A673 (cell line): ENCODE measurements around the gene STX18. TPM values are rescaled to one million over a fixed set of nuclear protein-coding genes. Genes with fewer than 3 reads are reported as not detected.

Experiments
- BruUV-seq: library from RNA; stranded (reverse); fragments of 400-500 nt; replicated peaks from 2 replicates; lab custom pipeline; 2021; lab: Mats Ljungman, UMichigan
- CTCF ChIA-PET: fragments of 300-600 bp; sonication (Branson Sonifier 250); formaldehyde crosslinking; loops from one replicate; lab custom pipeline; 2022; ENCODE audit warnings: antibody characterized with exemption; lab: Charles Lee
- POLR2A ChIA-PET: fragments of 300-600 bp; sonication (Branson Sonifier 250); formaldehyde crosslinking; loops from one replicate; lab custom pipeline; 2022; ENCODE audit warnings: antibody characterized with exemption; ENCODE audit not compliant: low non-redundant PET; lab: Charles Lee
- DNase-seq: peaks from one replicate; pipeline ENCODE4 v3.0.0-alpha.2; 2015; ENCODE audit warnings: low spot score
- H3K27ac ChIP-seq: fragments of 200-600 bp; sonication (generic); 2 replicates; pipeline ENCODE4 v1.5.1; 2016; ENCODE audit warnings: mixed run types, low read depth, mild to moderate bottlenecking, mixed read lengths, antibody characterized with exemption, low read length; ENCODE audit not compliant: poor library complexity, severe bottlenecking
- H3K27me3 ChIP-seq: fragments of 200-600 bp; sonication (generic); replicated peaks from 2 replicates; pipeline ENCODE4 v1.6.1; 2017; ENCODE audit warnings: mixed run types, low read depth, mild to moderate bottlenecking, mixed read lengths, antibody characterized with exemption, low read length; ENCODE audit not compliant: insufficient read depth, poor library complexity
- H3K36me3 ChIP-seq: fragments of 200-600 bp; sonication (generic); 2 replicates; pipeline ENCODE4 v1.6.1; 2016; ENCODE audit warnings: mixed run types, mild to moderate bottlenecking, mixed read lengths, antibody characterized with exemption, low read length; ENCODE audit not compliant: insufficient read depth, poor library complexity, severe bottlenecking
- H3K4me1 ChIP-seq: fragments of 200-600 bp; sonication (generic); 2 replicates; pipeline ENCODE4 v1.6.1; 2017; ENCODE audit warnings: mixed run types, mild to moderate bottlenecking, mixed read lengths, antibody characterized with exemption, low read length; ENCODE audit not compliant: insufficient read depth, poor library complexity, severe bottlenecking
- H3K4me3 ChIP-seq: fragments of 200-600 bp; sonication (generic); 2 replicates; pipeline ENCODE4 v1.5.1; 2016; ENCODE audit warnings: low read depth, mixed run types, mild to moderate bottlenecking, mixed read lengths, low read length; ENCODE audit not compliant: poor library complexity, severe bottlenecking
- H3K9me3 ChIP-seq: fragments of 200-600 bp; sonication (generic); 2 replicates; pipeline ENCODE4 v1.6.1; 2016; ENCODE audit warnings: mixed run types, low read depth, mild to moderate bottlenecking, mixed read lengths, antibody characterized with exemption, low read length; ENCODE audit not compliant: poor library complexity, severe bottlenecking
- CTCF ChIP-seq: fragments of 300-800, 200-600 bp; sonication (generic); conservative IDR thresholded peaks from 2 replicates; pipeline ENCODE4 v1.5.1; 2017; ENCODE audit warnings: low read depth, mild to moderate bottlenecking, antibody characterized with exemption, low read length, moderate library complexity, mixed read lengths
- EZH2 ChIP-seq: fragments of 200-600 bp; sonication (generic); IDR thresholded peaks from 2 replicates; pipeline ENCODE4 v1.6.1; 2017; ENCODE audit warnings: borderline replicate concordance, low read depth, mild to moderate bottlenecking, mixed read lengths, antibody characterized with exemption, low read length; ENCODE audit not compliant: poor library complexity, severe bottlenecking
- intact Hi-C: fragments of 100-400 bp; cut with micrococcal nuclease; formaldehyde crosslinking; loops from one replicate; pipeline ENCODE4 v1.10.0; 2022; ENCODE audit not compliant: unreplicated experiment
- total RNA-seq: library from RNA; stranded (reverse); gene quantifications from 2 replicates; pipeline ENCODE4 v1.2.3, GENCODE V29; 2021

STX18 gene
- total RNA-seq, 1 experiment from 2014 or later, result 34.3 TPM

- Histone ChIP-seq H3K36me3 (no peaks in the 10 kb centered on the region), H3K27ac (no peak overlapping the region), H3K9me3 (no peaks in the 10 kb centered on the region), H3K4me1 (peaks cover 3% of the 10 kb centered on the region), H3K4me3 (no peak overlapping the region), H3K27me3 (no peaks in the 10 kb centered on the region)
- TF ChIP-seq EZH2, result no peak
- TF ChIP-seq CTCF, result no peak
- DNase-seq, result peak; percentile 28
- POLR2A ChIA-PET, result no interaction called here
- intact Hi-C loops, result no loop called here
- no TSS peak for BruUV-seq
- CTCF ChIA-PET, result no interaction called here
Measured at GRCh38 chr4:4427121-4427870, 114.6 kb downstream of the STX18 start.

GRCh38 chr4:4426511-4427120, 115.2 kb downstream of the STX18 start:
- ChIA-PET POLR2A (no interaction called here), CTCF (no interaction called here)
- Histone ChIP-seq H3K4me1 (peaks cover 3% of the 10 kb centered on the region), H3K36me3 (no peaks in the 10 kb centered on the region), H3K27ac (no peak overlapping the region), H3K4me3 (no peak overlapping the region), H3K9me3 (no peaks in the 10 kb centered on the region), H3K27me3 (no peaks in the 10 kb centered on the region)
- no peak for DNase-seq
- intact Hi-C loops, result no loop called here
- no peak for TF ChIP-seq CTCF
- TF ChIP-seq EZH2, result no peak
- BruUV-seq, result no TSS peak

- TF ChIP-seq CTCF (no peak), EZH2 (no peak)
- Histone ChIP-seq H3K27me3 (no peaks in the 10 kb centered on the region), H3K27ac (no peak overlapping the region), H3K36me3 (no peaks in the 10 kb centered on the region), H3K9me3 (no peaks in the 10 kb centered on the region), H3K4me1 (peaks cover 3% of the 10 kb centered on the region), H3K4me3 (no peak overlapping the region)
- CTCF ChIA-PET, result no interaction called here
- intact Hi-C loops, result no loop called here
- DNase-seq, result no peak
- no TSS peak for BruUV-seq
- POLR2A ChIA-PET, result no interaction called here
Measured at GRCh38 chr4:4425696-4426095, 116.2 kb downstream of the STX18 start.
